Liver (tissue), 9 donors: ENCODE results near the gene CLRN3. TPM values are rescaled to one million over a fixed set of nuclear protein-coding genes. Genes with fewer than 3 reads are reported as not detected.

Experiments
- DNase-seq: peaks from one replicate; pipeline ENCODE4 v3.0.0-alpha.2; 2017; ENCODE audit warnings: low spot score
- H3K27ac ChIP-seq, 2 donors: one replicate each; pipeline ENCODE4 v1.7.0; 2013; ENCODE audit warnings: inconsistent platforms in 2 of 2, low read length in 2 of 2, control low read depth in 1 of 2, low read depth in 1 of 2, mild to moderate bottlenecking in 1 of 2
- H3K27me3 ChIP-seq, 4 donors: one replicate each; pipeline versions ENCODE4 v1.6.1 to v1.7.0; 2013; ENCODE audit warnings: low read length in 3 of 4, inconsistent platforms in 1 of 4, mild to moderate bottlenecking in 1 of 4, moderate library complexity in 1 of 4; ENCODE audit not compliant: control insufficient read depth in 4 of 4, insufficient read depth in 4 of 4
- H3K36me3 ChIP-seq, 4 donors: one replicate each; pipeline versions ENCODE4 v1.6.1 to v1.7.0; 2013; ENCODE audit warnings: low read length in 3 of 4, mild to moderate bottlenecking in 3 of 4, low read depth in 1 of 4, moderate library complexity in 1 of 4; ENCODE audit not compliant: control insufficient read depth in 4 of 4, insufficient read depth in 3 of 4
- H3K4me1 ChIP-seq, 4 donors: one replicate each; pipeline versions ENCODE4 v1.6.1 to v1.7.0; 2013; ENCODE audit warnings: low read length in 3 of 4, mild to moderate bottlenecking in 3 of 4, moderate library complexity in 1 of 4; ENCODE audit not compliant: control insufficient read depth in 4 of 4, insufficient read depth in 4 of 4
- H3K4me3 ChIP-seq, 3 donors: one replicate each; pipeline versions ENCODE4 v1.6.1 to v1.7.0; 2013; ENCODE audit warnings: low read length in 3 of 3, control low read depth in 1 of 3, low read depth in 1 of 3, mild to moderate bottlenecking in 1 of 3
- H3K9ac ChIP-seq, 2 donors: one replicate each; pipeline ENCODE4 v1.7.0; 2013; ENCODE audit warnings: low read length in 2 of 2, mild to moderate bottlenecking in 2 of 2, moderate library complexity in 2 of 2, control low read depth in 1 of 2, low read depth in 1 of 2
- H3K9me3 ChIP-seq, 4 donors: one replicate each; pipeline versions ENCODE4 v1.6.1 to v1.7.0; 2013; ENCODE audit warnings: low read length in 3 of 4; ENCODE audit not compliant: control insufficient read depth in 4 of 4
- CTCF ChIP-seq: fragments of 150-350 bp; IDR thresholded peaks from 2 replicates; pipeline ENCODE4 v1.5.1; 2017; ENCODE audit warnings: improper control_type of control experiment, low read depth, low read length; ENCODE audit not compliant: missing input control
- EGR1 ChIP-seq, 2 donors: IDR thresholded peaks; 2 replicates each; pipeline ENCODE4 v1.6.1; 2016 to 2018; ENCODE audit warnings: antibody characterized with exemption in 2 of 2, low read depth in 2 of 2
- FOXA1 ChIP-seq: IDR thresholded peaks from 2 replicates; pipeline ENCODE4 v1.6.1; 2016; ENCODE audit warnings: antibody characterized with exemption
- FOXA2 ChIP-seq: IDR thresholded peaks from 2 replicates; pipeline ENCODE4 v1.6.1; 2016; ENCODE audit warnings: antibody characterized with exemption
- GABPA ChIP-seq, 2 donors: IDR thresholded peaks in 1 of 2; conservative IDR thresholded peaks in 1 of 2; 2 replicates each; pipeline ENCODE4 v1.6.1; 2016; ENCODE audit warnings: antibody characterized with exemption in 2 of 2, mild to moderate bottlenecking in 1 of 2, moderate library complexity in 1 of 2
- HNF4A ChIP-seq, 2 donors: conservative IDR thresholded peaks; 2 replicates each; pipeline ENCODE4 v1.6.1; 2016; ENCODE audit warnings: antibody characterized with exemption in 2 of 2, mild to moderate bottlenecking in 2 of 2
- HNF4G ChIP-seq: IDR thresholded peaks from 2 replicates; pipeline ENCODE4 v1.6.1; 2016; ENCODE audit warnings: antibody characterized with exemption
- MAX ChIP-seq: IDR thresholded peaks from 2 replicates; pipeline ENCODE4 v1.6.1; 2016; ENCODE audit warnings: antibody characterized with exemption
- NR2F2 ChIP-seq: IDR thresholded peaks from 2 replicates; pipeline ENCODE4 v1.6.1; 2016; ENCODE audit warnings: antibody characterized with exemption
- RAD21 ChIP-seq, 2 donors: IDR thresholded peaks; 2 replicates each; pipeline ENCODE4 v1.6.1; 2016; ENCODE audit warnings: antibody characterized with exemption in 2 of 2, mild to moderate bottlenecking in 2 of 2
- RXRA ChIP-seq, 2 donors: IDR thresholded peaks; 2 replicates each; pipeline ENCODE4 v1.6.1; 2017 to 2018; ENCODE audit warnings: antibody characterized with exemption in 2 of 2, mild to moderate bottlenecking in 1 of 2
- SP1 ChIP-seq: IDR thresholded peaks from 2 replicates; pipeline ENCODE4 v1.6.1; 2018; ENCODE audit warnings: antibody characterized with exemption, mild to moderate bottlenecking
- TAF1 ChIP-seq: conservative IDR thresholded peaks from 2 replicates; pipeline ENCODE4 v1.6.1; 2016; ENCODE audit warnings: antibody characterized with exemption, mild to moderate bottlenecking
- YY1 ChIP-seq: IDR thresholded peaks from 2 replicates; pipeline ENCODE4 v1.6.1; 2016; ENCODE audit warnings: antibody characterized with exemption, mild to moderate bottlenecking
- ZBTB33 ChIP-seq: IDR thresholded peaks from 2 replicates; pipeline ENCODE4 v1.6.1; 2016; ENCODE audit warnings: antibody characterized with exemption
- WGBS: extraction: QIAGEN DNeasy Blood & Tissue Kit; methylation state at CpG from one replicate; pipeline ENCODE4 v1.1.7; 2013; 5-methylcytosine and 5-hydroxymethylcytosine counted together
- polyA plus RNA-seq, 2 donors: library from polyadenylated mRNA; stranded (reverse) in 1 of 2; unstranded in 1 of 2; fragments of 200-250 nt in 1 of 2; fragments of >200 nt in 1 of 2; fragmentation: Nextera tagmentation in 1 of 2; extraction: Ambion mirVana in 1 of 2; gene quantifications; one replicate each; pipeline versions ENCODE4 v1.2.1 to v1.2.3, GENCODE V29; 2013 to 2015
- total RNA-seq, 2 donors: library from RNA; depleted of rRNA; stranded (reverse); fragments of >200 nt; gene quantifications; one replicate each; pipeline ENCODE4 v1.2.3, GENCODE V29; 2014
- TF ChIP-seq, protein P1 (sequence below): IDR thresholded peaks from 2 replicates; pipeline ENCODE4 v1.6.1; 2016; ENCODE audit warnings: antibody characterized with exemption
- TF ChIP-seq, protein P2 (sequence below): IDR thresholded peaks from 2 replicates; pipeline ENCODE4 v1.6.1; 2016; ENCODE audit warnings: antibody characterized with exemption, mild to moderate bottlenecking
- donor health status: healthy.
- donor health status: healthy.
- donor health status: healthy.
- donor health status: healthy.
- donor health status: healthy.

The CLRN3 gene
- total and polyA plus RNA-seq, 4 donors = 0.33 to 16.9 (median 6.9) TPM

DNA sequence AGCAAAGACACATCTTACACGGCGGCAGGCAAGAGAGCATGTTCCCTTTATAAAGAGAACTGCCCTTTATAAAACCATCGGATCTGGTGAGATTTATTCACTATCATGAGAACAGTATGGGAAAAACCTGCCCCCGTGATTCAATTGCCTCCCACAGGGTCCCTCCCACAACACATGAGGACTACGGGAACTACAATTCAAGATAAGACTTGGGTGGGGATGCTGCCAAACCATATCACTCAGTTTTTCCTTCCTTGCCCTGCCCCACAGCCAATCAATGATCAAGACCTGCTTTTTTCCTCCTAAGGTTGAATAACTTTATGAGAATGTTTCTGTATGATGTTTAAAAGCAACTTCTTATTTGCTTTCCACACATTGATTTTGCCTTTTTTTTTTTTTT lies 11.0 kb upstream of the CLRN3 start:
- H3K4me1 ChIP-seq = peaks cover 2 to 18% (median 9%) of the 10 kb centered on the region in 4 donors
- no peaks in the 10 kb centered on the region for H3K36me3 ChIP-seq
- H3K9ac ChIP-seq = no peak overlapping the region
- no peak overlapping the region for H3K27ac ChIP-seq
- H3K27me3 ChIP-seq = peaks cover 0 to 2% (median 0%) of the 10 kb centered on the region in 4 donors
- no peaks in the 10 kb centered on the region for H3K9me3 ChIP-seq
- H3K4me3 ChIP-seq = no peak overlapping the region
- DNase-seq = no peak
- 85% methylated on average over 5 of the region's 5 CpGs for WGBS
- TF ChIP-seq HNF4A (conservative IDR thresholded peaks at IDR 0.05) (no peak), FOXA2 (no peak), SP1 (no peak), CTCF (no peak), FOXA1 (no peak), RXRA (IDR thresholded peaks at IDR 0.05) (no peak), YY1 (no peak), RAD21 (IDR thresholded peaks at IDR 0.05) (no peak), HNF4G (no peak), TAF1 (no peak), MAX (no peak), EGR1 (IDR thresholded peaks at IDR 0.05; ENCODE audit: low read depth in 2 of 2) (no peak), NR2F2 (no peak), GABPA (IDR thresholded peaks at IDR 0.05 in 1 of 2, conservative IDR thresholded peaks at IDR 0.05 in 1 of 2) (no peak), ZBTB33 (no peak)
- TF ChIP-seq, protein P1, sequence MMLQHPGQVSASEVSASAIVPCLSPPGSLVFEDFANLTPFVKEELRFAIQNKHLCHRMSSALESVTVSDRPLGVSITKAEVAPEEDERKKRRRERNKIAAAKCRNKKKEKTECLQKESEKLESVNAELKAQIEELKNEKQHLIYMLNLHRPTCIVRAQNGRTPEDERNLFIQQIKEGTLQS = no peak
- TF ChIP-seq, protein P2, sequence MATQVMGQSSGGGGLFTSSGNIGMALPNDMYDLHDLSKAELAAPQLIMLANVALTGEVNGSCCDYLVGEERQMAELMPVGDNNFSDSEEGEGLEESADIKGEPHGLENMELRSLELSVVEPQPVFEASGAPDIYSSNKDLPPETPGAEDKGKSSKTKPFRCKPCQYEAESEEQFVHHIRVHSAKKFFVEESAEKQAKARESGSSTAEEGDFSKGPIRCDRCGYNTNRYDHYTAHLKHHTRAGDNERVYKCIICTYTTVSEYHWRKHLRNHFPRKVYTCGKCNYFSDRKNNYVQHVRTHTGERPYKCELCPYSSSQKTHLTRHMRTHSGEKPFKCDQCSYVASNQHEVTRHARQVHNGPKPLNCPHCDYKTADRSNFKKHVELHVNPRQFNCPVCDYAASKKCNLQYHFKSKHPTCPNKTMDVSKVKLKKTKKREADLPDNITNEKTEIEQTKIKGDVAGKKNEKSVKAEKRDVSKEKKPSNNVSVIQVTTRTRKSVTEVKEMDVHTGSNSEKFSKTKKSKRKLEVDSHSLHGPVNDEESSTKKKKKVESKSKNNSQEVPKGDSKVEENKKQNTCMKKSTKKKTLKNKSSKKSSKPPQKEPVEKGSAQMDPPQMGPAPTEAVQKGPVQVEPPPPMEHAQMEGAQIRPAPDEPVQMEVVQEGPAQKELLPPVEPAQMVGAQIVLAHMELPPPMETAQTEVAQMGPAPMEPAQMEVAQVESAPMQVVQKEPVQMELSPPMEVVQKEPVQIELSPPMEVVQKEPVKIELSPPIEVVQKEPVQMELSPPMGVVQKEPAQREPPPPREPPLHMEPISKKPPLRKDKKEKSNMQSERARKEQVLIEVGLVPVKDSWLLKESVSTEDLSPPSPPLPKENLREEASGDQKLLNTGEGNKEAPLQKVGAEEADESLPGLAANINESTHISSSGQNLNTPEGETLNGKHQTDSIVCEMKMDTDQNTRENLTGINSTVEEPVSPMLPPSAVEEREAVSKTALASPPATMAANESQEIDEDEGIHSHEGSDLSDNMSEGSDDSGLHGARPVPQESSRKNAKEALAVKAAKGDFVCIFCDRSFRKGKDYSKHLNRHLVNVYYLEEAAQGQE = no peak
